ENCODE data around the gene DST.

- TF ChIP-seq CTCF (IDR thresholded peaks at IDR 0.05; ENCODE audit: low read length), result no peak
- TF ChIP-seq EZH2 (IDR thresholded peaks at IDR 0.05; ENCODE audit: borderline replicate concordance, low read length), result no peak
Observed at GRCh38 chr6:56532766-56533551, 109.7 kb downstream of the DST start.
